A673 (cell line): Measurements from ENCODE around the gene GYS2. TPM values are rescaled to one million over a fixed set of nuclear protein-coding genes. Genes with fewer than 3 reads are reported as not detected.

ENCODE experiments used
- BruUV-seq: library from RNA; stranded (reverse); fragments of 400-500 nt; replicated peaks from 2 replicates; lab custom pipeline; 2021; lab: Mats Ljungman, UMichigan
- CTCF ChIA-PET: fragments of 300-600 bp; sonication (Branson Sonifier 250); formaldehyde crosslinking; loops from one replicate; lab custom pipeline; 2022; ENCODE audit warnings: antibody characterized with exemption; lab: Charles Lee
- POLR2A ChIA-PET: fragments of 300-600 bp; sonication (Branson Sonifier 250); formaldehyde crosslinking; loops from one replicate; lab custom pipeline; 2022; ENCODE audit warnings: antibody characterized with exemption; ENCODE audit not compliant: low non-redundant PET; lab: Charles Lee
- DNase-seq: peaks from one replicate; pipeline ENCODE4 v3.0.0-alpha.2; 2015; ENCODE audit warnings: low spot score
- H3K27ac ChIP-seq: fragments of 200-600 bp; sonication (generic); 2 replicates; pipeline ENCODE4 v1.5.1; 2016; ENCODE audit warnings: mixed run types, low read depth, mild to moderate bottlenecking, mixed read lengths, antibody characterized with exemption, low read length; ENCODE audit not compliant: poor library complexity, severe bottlenecking
- H3K27me3 ChIP-seq: fragments of 200-600 bp; sonication (generic); replicated peaks from 2 replicates; pipeline ENCODE4 v1.6.1; 2017; ENCODE audit warnings: mixed run types, low read depth, mild to moderate bottlenecking, mixed read lengths, antibody characterized with exemption, low read length; ENCODE audit not compliant: insufficient read depth, poor library complexity
- H3K36me3 ChIP-seq: fragments of 200-600 bp; sonication (generic); 2 replicates; pipeline ENCODE4 v1.6.1; 2016; ENCODE audit warnings: mixed run types, mild to moderate bottlenecking, mixed read lengths, antibody characterized with exemption, low read length; ENCODE audit not compliant: insufficient read depth, poor library complexity, severe bottlenecking
- H3K4me1 ChIP-seq: fragments of 200-600 bp; sonication (generic); 2 replicates; pipeline ENCODE4 v1.6.1; 2017; ENCODE audit warnings: mixed run types, mild to moderate bottlenecking, mixed read lengths, antibody characterized with exemption, low read length; ENCODE audit not compliant: insufficient read depth, poor library complexity, severe bottlenecking
- H3K4me3 ChIP-seq: fragments of 200-600 bp; sonication (generic); 2 replicates; pipeline ENCODE4 v1.5.1; 2016; ENCODE audit warnings: low read depth, mixed run types, mild to moderate bottlenecking, mixed read lengths, low read length; ENCODE audit not compliant: poor library complexity, severe bottlenecking
- H3K9me3 ChIP-seq: fragments of 200-600 bp; sonication (generic); 2 replicates; pipeline ENCODE4 v1.6.1; 2016; ENCODE audit warnings: mixed run types, low read depth, mild to moderate bottlenecking, mixed read lengths, antibody characterized with exemption, low read length; ENCODE audit not compliant: poor library complexity, severe bottlenecking
- EZH2 ChIP-seq: fragments of 200-600 bp; sonication (generic); IDR thresholded peaks from 2 replicates; pipeline ENCODE4 v1.6.1; 2017; ENCODE audit warnings: borderline replicate concordance, low read depth, mild to moderate bottlenecking, mixed read lengths, antibody characterized with exemption, low read length; ENCODE audit not compliant: poor library complexity, severe bottlenecking
- intact Hi-C: fragments of 100-400 bp; cut with micrococcal nuclease; formaldehyde crosslinking; loops from one replicate; pipeline ENCODE4 v1.10.0; 2022; ENCODE audit not compliant: unreplicated experiment
- total RNA-seq: library from RNA; stranded (reverse); gene quantifications from 2 replicates; pipeline ENCODE4 v1.2.3, GENCODE V29; 2021
- TF ChIP-seq, protein P1 (sequence below): fragments of 300-800, 200-600 bp; sonication (generic); conservative IDR thresholded peaks from 2 replicates; pipeline ENCODE4 v1.5.1; 2017; ENCODE audit warnings: low read depth, mild to moderate bottlenecking, antibody characterized with exemption, low read length, moderate library complexity, mixed read lengths

The GYS2 gene
- total RNA-seq, 1 experiment from 2014 or later: 0.11 TPM

DNA sequence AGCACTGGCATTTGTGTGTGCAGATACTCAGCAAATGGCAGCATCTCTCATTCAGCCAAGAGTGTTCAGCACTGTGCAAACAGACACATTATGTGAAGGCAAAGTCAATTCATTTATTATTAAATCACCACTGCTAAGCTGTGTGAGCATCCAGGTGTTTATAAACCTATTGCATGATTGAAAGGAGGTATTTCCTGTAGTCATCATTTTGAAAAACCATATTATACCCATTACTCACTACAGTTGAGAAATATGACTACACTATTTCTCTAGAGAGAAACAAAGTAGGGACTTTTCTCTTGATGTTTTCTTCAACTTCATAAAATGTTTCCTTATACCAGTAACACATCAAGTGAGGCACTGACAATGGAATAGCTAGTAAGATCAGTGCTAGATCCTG is 64.8 kb downstream of the GYS2 start:
- Histone ChIP-seq H3K27me3 (peaks cover 34% of the 10 kb centered on the region), H3K4me1 (no peaks in the 10 kb centered on the region), H3K9me3 (no peaks in the 10 kb centered on the region), H3K27ac (no peak overlapping the region), H3K36me3 (no peaks in the 10 kb centered on the region), H3K4me3 (no peak overlapping the region)
- POLR2A ChIA-PET: no interaction called here
- no peak for DNase-seq
- CTCF ChIA-PET: no interaction called here
- BruUV-seq: no TSS peak
- intact Hi-C loops: no loop called here
- TF ChIP-seq, protein P1, sequence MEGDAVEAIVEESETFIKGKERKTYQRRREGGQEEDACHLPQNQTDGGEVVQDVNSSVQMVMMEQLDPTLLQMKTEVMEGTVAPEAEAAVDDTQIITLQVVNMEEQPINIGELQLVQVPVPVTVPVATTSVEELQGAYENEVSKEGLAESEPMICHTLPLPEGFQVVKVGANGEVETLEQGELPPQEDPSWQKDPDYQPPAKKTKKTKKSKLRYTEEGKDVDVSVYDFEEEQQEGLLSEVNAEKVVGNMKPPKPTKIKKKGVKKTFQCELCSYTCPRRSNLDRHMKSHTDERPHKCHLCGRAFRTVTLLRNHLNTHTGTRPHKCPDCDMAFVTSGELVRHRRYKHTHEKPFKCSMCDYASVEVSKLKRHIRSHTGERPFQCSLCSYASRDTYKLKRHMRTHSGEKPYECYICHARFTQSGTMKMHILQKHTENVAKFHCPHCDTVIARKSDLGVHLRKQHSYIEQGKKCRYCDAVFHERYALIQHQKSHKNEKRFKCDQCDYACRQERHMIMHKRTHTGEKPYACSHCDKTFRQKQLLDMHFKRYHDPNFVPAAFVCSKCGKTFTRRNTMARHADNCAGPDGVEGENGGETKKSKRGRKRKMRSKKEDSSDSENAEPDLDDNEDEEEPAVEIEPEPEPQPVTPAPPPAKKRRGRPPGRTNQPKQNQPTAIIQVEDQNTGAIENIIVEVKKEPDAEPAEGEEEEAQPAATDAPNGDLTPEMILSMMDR: no peak

DNA sequence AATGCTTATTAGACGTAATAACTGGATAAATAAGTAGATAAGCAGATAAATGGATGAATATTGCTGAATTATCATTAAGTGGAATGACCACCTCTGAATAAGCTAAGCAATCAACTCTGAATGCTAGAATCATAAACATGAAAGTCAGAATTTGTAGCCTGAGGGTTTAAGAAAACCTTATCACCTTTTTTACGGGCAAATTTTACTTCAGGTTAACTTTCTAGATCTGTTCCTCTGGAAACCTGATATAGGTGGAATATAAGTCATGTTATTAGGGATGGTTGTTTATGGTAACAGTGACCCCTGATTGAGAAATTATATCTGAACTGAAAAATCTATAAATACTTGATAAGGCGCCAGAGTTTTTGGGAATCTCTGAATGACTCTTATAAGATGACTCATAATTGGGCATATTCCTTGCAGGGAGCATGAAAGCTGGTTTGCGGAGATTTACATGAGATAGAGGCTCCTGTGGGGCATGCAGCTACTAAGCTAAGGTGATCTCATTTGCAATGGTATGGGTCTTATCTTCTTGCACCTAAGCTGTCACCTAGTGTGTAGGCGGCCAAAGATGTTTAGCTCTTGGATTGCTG is 66.5 kb downstream of the GYS2 start:
- intact Hi-C loops: no loop called here
- POLR2A ChIA-PET: no interaction called here

DNA sequence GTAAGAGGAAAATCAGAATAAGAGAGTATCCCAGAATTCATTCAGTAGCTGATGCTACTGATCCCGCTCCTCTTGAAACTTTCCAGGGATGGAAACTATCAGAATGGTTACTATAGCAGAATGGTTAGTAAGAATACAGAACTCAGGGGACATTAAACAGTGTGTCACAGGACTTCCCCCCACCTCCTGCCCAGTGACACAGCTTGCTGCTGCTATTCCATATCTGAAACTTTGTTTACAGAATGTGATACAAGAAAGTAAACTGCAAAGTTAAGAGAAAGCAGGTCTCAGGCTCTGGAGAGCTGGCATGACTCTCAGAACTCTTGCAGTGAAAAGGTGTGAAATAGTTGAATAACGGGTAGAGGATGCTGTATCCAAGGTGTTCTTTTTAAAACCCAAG is 75.2 kb downstream of the GYS2 start:
- ChIA-PET CTCF (no interaction called here), POLR2A (no interaction called here)
- intact Hi-C loops: no loop called here
- DNase-seq: no peak
- H3K36me3 ChIP-seq: no peaks in the 10 kb centered on the region
- H3K4me1 ChIP-seq: peaks cover 9% of the 10 kb centered on the region
- BruUV-seq: no TSS peak
- no peak overlapping the region for H3K4me3 ChIP-seq
- no peak overlapping the region for H3K27ac ChIP-seq
- no peaks in the 10 kb centered on the region for H3K9me3 ChIP-seq
- H3K27me3 ChIP-seq: peaks cover 36% of the 10 kb centered on the region
- TF ChIP-seq, protein P1: no peak
- TF ChIP-seq EZH2: no peak

More for the DNA sequence above, 66.5 kb downstream of the GYS2 start:
- no peak for DNase-seq
- Histone ChIP-seq H3K9me3 (no peaks in the 10 kb centered on the region), H3K4me1 (no peaks in the 10 kb centered on the region), H3K4me3 (no peak overlapping the region), H3K36me3 (no peaks in the 10 kb centered on the region), H3K27me3 (peaks cover 25% of the 10 kb centered on the region), H3K27ac (no peak overlapping the region)
- CTCF ChIA-PET: no interaction called here
- TF ChIP-seq EZH2: no peak
- TF ChIP-seq, protein P1: no peak
- BruUV-seq: no TSS peak
